PFSK-1 (cell line): ENCODE results near the gene ABI3BP.

ENCODE experiments used
- FOXP2 ChIP-seq: optimal IDR thresholded peaks from 2 replicates; pipeline ENCODE3; 2011; ENCODE audit warnings: borderline replicate concordance, control low read depth, inconsistent platforms; ENCODE audit not compliant: insufficient read depth; ENCODE audit errors: extremely low read length, extremely low read depth
- POLR2AphosphoS5 ChIP-seq: IDR thresholded peaks from 2 replicates; pipeline ENCODE4 v1.6.1; 2012; ENCODE audit warnings: low read depth, mild to moderate bottlenecking, control low read depth, low read length, moderate library complexity
- SIN3A ChIP-seq: IDR thresholded peaks from 2 replicates; pipeline ENCODE4 v1.6.1; 2012; ENCODE audit warnings: mild to moderate bottlenecking, low read length, moderate library complexity, borderline replicate concordance; ENCODE audit not compliant: insufficient read depth
- TAF1 ChIP-seq: IDR thresholded peaks from 2 replicates; pipeline ENCODE4 v1.6.1; 2012; ENCODE audit warnings: low read length, control low read depth, borderline replicate concordance; ENCODE audit not compliant: insufficient read depth
- TF ChIP-seq, protein P1 (sequence below), 2 experiments: IDR thresholded peaks; 2 replicates each; pipeline versions ENCODE4 v1.6.1 to v1.8.0; 2011 to 2012; ENCODE audit warnings: low read depth in 2 of 2, low read length in 2 of 2, control low read depth in 1 of 2, inconsistent platforms in 1 of 2, mild to moderate bottlenecking in 1 of 2, moderate library complexity in 1 of 2; ENCODE audit not compliant: insufficient read depth in 1 of 2

The ABI3BP gene

DNA sequence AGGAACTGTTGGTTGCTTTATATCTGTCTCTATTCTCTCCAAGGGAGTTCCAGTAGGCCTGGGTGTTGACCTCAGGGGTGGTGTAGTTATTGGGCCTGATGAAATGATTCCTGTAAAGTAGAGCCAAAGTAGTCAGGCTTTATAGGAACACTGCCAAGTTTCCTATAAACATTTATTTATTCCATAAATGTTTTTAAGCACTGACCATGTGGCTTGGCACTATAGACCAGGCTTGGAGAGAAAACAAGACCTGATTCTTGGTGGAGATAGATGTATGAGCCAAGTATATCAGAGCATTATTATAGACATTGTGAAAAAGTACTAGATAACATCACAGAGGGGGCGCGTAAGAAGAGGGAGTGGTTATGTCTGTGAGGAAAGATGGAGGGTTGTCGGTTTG, 218.0 kb downstream of the ABI3BP start:
- no peak for TF ChIP-seq SIN3A
- TF ChIP-seq FOXP2, result no peak
- no peak for TF ChIP-seq POLR2AphosphoS5
- TF ChIP-seq, protein P1, sequence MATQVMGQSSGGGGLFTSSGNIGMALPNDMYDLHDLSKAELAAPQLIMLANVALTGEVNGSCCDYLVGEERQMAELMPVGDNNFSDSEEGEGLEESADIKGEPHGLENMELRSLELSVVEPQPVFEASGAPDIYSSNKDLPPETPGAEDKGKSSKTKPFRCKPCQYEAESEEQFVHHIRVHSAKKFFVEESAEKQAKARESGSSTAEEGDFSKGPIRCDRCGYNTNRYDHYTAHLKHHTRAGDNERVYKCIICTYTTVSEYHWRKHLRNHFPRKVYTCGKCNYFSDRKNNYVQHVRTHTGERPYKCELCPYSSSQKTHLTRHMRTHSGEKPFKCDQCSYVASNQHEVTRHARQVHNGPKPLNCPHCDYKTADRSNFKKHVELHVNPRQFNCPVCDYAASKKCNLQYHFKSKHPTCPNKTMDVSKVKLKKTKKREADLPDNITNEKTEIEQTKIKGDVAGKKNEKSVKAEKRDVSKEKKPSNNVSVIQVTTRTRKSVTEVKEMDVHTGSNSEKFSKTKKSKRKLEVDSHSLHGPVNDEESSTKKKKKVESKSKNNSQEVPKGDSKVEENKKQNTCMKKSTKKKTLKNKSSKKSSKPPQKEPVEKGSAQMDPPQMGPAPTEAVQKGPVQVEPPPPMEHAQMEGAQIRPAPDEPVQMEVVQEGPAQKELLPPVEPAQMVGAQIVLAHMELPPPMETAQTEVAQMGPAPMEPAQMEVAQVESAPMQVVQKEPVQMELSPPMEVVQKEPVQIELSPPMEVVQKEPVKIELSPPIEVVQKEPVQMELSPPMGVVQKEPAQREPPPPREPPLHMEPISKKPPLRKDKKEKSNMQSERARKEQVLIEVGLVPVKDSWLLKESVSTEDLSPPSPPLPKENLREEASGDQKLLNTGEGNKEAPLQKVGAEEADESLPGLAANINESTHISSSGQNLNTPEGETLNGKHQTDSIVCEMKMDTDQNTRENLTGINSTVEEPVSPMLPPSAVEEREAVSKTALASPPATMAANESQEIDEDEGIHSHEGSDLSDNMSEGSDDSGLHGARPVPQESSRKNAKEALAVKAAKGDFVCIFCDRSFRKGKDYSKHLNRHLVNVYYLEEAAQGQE (IDR thresholded peaks at IDR 0.05; ENCODE audit: insufficient read depth in 1 of 2, low read depth in 2 of 2, low read length in 2 of 2), result no peak
- no peak for TF ChIP-seq TAF1

DNA sequence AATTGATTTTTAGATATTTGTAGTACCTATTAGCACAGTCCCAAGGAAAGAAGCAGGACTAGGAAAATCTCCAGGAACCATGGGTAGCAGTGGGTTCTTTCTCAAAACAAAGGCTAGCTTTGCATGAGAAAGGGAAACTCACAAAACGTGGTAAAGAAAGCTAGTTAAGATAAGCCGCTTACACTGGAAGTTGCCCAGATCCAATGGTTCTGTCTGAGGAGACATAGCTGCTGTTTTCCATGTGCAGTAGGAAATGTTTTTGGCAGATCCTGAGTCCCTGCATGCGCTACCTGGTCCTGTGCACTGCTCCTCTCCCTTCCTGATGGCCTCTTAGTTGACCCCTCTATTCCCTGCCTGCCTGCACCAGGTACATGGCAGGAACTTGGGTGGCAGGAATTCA, 223.5 kb downstream of the ABI3BP start:
- TF ChIP-seq FOXP2, result no peak
- TF ChIP-seq SIN3A, result no peak
- no peak for TF ChIP-seq POLR2AphosphoS5
- TF ChIP-seq, protein P1 (IDR thresholded peaks at IDR 0.05; ENCODE audit: insufficient read depth in 1 of 2, low read depth in 2 of 2, low read length in 2 of 2), result no peak
- TF ChIP-seq TAF1, result no peak

DNA sequence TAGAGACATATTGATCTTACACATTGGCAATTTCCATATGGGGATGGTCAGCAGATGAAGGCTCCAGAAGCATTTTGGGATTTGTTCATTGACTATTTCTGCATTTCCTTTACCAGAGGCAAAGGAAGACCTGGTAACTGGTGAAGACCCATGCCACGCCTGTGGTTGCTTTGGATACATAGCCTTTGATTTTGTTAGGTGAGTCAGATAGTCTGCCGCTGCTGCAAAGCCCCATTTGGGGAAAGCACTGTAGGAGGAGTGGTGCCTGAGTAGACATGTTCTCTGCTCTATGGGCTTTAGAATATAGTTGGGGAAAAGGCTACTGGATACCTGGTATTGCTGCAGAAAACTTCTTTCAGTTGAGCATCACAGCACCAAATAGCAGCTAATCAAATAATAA, 227.2 kb downstream of the ABI3BP start:
- TF ChIP-seq POLR2AphosphoS5 (no peak), FOXP2 (no peak), TAF1 (no peak), SIN3A (no peak)
- TF ChIP-seq, protein P1 (IDR thresholded peaks at IDR 0.05; ENCODE audit: insufficient read depth in 1 of 2, low read depth in 2 of 2, low read length in 2 of 2), result no peak

DNA sequence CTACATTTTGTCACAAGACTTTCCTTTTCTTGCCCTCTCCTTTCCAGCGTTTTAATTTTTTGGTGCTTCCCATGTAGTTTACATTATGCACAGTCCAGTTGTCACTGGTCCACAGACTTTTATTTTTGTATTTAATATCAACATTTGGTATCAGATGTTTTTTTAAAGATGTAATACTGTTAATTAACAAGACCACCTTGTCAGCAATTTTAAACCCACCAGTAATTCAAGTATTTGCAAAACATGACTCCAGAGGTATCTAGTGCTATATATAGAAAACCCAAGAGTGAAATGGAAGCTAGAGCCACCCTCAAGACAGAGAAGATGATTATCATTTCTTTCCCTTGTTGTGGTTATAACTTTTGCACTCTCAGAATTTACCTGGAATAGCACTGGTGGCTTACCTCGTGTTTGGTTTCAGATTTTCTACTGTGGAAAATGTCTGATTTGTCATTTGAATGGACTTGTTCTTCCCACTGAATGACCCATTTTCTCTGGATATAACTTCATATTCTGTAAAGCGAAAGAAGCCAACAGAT, 227.7 kb downstream of the ABI3BP start:
- no peak for TF ChIP-seq SIN3A

DNA sequence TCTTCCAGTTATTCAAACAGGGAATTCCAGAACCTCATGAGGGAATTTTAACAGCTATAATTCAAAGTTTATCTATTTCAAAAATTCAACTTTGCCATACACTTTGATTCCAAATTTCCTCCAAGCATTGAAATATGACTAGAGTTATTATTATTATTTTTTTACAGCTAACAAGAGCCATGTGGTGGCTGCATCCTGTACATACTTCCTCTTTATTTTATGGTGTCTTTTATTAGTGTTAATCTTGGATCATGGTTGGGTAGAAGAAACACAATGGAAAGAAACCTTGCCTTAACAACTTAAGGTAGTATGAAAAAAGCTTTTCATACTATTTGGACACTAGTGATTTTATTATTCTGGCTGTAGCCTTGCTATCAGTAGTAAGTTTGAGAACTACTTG, 231.3 kb downstream of the ABI3BP start:
- TF ChIP-seq POLR2AphosphoS5 (no peak), FOXP2 (no peak), TAF1 (no peak), SIN3A (no peak)
- TF ChIP-seq, protein P1 (IDR thresholded peaks at IDR 0.05; ENCODE audit: insufficient read depth in 1 of 2, low read depth in 2 of 2, low read length in 2 of 2), result no peak
